Measurements from ENCODE around the gene GDF7. TPM values are rescaled to one million over a fixed set of nuclear protein-coding genes. Genes with fewer than 3 reads are reported as not detected.

Gene GDF7
- total RNA-seq, 1 donor from 2014 or later = 11.6 TPM

DNA sequence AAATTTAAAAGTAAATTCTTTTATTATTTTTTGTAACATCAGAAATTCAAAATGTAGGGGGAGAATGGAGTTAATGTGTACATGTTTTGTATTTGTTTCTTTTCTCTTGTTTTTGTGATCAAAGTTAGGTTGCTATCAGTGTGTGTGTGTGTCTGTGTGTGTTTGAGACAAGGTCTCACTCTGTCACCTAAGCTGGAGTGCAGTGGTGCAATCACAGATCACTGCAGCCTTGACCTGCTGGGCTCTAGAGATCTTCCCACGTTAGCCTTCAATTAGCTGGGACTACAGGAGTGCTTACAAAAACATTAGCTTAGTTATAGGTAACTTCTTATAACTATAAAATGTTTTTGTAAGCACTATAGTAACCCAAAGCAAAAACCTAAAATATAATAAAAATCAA lies 50.7 kb downstream of the GDF7 start:
- Histone ChIP-seq H3K36me3 (no peaks in the 10 kb centered on the region), H3K4me3 (no peak overlapping the region), H3K9me3 (peaks cover 0 to 10% of the 10 kb centered on the region in 2 donors), H3K27me3 (no peaks in the 10 kb centered on the region), H3K4me1 (no peaks in the 10 kb centered on the region), H3K27ac (no peak overlapping the region)
- TF ChIP-seq, protein P1, sequence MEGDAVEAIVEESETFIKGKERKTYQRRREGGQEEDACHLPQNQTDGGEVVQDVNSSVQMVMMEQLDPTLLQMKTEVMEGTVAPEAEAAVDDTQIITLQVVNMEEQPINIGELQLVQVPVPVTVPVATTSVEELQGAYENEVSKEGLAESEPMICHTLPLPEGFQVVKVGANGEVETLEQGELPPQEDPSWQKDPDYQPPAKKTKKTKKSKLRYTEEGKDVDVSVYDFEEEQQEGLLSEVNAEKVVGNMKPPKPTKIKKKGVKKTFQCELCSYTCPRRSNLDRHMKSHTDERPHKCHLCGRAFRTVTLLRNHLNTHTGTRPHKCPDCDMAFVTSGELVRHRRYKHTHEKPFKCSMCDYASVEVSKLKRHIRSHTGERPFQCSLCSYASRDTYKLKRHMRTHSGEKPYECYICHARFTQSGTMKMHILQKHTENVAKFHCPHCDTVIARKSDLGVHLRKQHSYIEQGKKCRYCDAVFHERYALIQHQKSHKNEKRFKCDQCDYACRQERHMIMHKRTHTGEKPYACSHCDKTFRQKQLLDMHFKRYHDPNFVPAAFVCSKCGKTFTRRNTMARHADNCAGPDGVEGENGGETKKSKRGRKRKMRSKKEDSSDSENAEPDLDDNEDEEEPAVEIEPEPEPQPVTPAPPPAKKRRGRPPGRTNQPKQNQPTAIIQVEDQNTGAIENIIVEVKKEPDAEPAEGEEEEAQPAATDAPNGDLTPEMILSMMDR (IDR thresholded peaks at IDR 0.05) = no peak
- intact Hi-C loops (cut with DNase I) = no loop called here
- no peak for DNase-seq (ENCODE audit: low spot score in 2 of 2)

DNA sequence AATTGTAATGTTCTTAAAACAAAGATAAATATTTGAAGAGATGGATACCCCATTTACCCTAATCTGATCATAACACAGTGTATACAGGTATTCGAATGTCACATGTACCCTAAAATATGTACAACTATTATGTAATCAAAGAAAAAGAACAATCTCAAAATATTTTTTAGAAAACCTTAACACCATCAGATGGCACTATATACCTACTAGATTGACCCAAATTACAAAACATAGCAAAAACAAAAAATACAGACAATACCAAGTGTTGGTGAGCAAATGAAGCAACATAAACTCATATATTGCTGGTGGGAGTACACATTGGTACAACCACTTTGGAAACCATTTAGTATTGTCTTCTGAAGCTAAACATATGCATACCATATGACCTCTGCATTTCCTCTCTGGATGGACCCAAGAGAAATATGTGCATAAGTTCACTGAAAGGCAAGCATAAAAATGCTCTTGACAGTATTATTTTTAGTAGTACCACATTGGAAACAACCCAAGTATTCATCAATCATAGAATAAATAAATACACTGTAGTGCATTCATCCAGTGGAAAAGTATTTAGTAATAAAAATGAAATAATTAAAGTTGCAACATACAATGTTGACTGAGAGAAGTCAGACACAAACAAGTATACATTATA lies 55.8 kb downstream of the GDF7 start:
- DNase-seq (ENCODE audit: low spot score in 2 of 2) = no peak
- Histone ChIP-seq H3K27ac (peak overlapping the region; percentile 56 to 84), H3K27me3 (no peaks in the 10 kb centered on the region), H3K4me3 (no peak overlapping the region), H3K4me1 (peaks cover 5 to 30% of the 10 kb centered on the region in 2 donors), H3K9me3 (peaks cover 0 to 10% of the 10 kb centered on the region in 2 donors), H3K36me3 (no peaks in the 10 kb centered on the region)
- TF ChIP-seq, protein P1 (IDR thresholded peaks at IDR 0.05) = peak in 1 of 3 experiments; percentile 31
- intact Hi-C loops (cut with DNase I) = loop anchor here (1.0 to 5.0 kb wide), 4 partner anchors 55 to 320 kb away; partner anchors contain the start of genes APOB and GDF7

DNA sequence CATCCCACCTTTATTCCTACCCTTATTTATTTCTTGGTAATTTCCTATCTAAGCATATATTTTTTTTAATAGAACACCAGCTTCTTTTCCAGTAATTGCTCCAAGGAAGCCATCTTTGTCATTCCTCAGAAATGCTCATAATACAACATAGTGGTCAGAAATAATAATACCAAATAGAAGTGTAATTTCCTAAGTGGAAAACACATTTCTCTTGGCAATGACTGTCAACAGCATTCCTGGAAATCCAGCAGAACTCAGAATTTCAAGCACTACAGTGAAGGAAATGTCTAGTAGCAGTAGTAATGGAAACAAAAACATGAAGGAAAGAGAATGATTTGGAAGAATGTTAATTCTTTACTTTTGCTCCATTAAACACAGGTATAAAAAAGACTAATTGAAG lies 56.6 kb downstream of the GDF7 start:
- DNase-seq (ENCODE audit: low spot score in 2 of 2) = no peak
- no peaks in the 10 kb centered on the region for H3K27me3 ChIP-seq
- TF ChIP-seq, protein P1 (IDR thresholded peaks at IDR 0.05) = no peak
- H3K36me3 ChIP-seq = no peaks in the 10 kb centered on the region
- no peak overlapping the region for H3K4me3 ChIP-seq
- H3K9me3 ChIP-seq = peaks cover 0 to 8% of the 10 kb centered on the region in 2 donors
- peaks cover 9 to 39% of the 10 kb centered on the region in 2 donors for H3K4me1 ChIP-seq
- peak overlapping the region; percentile 84 to 87 for H3K27ac ChIP-seq
- intact Hi-C loops (cut with DNase I) = loop anchor here (1.0 to 5.0 kb wide), 4 partner anchors 56 to 319 kb away; partner anchors contain the start of genes APOB and GDF7

DNA sequence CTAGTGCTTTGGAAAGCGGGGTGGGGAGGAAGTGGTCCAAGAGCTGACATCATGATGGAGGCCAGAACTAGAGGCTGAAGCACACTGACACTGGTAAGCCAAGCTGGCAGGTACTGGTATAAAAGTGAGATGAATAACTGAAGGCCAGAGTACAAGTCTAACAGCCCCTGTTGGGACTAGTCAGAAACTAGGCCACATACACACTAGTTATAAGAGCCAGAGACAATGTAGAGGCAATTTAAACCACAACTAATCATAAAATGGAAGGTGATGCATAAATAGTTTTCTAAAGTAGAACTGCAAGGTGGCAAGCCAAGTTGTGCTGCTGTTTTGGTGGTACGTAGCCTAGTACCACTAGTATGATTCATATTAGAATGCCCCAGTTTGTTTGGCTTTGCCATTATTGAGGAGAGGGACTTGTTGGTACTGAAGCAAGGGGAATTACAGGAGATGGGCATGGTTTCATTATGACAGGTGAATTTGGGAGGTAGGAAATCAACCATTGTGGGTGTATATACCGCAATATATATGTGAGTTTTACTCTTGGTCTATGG lies 57.6 kb downstream of the GDF7 start:
- DNase-seq (ENCODE audit: low spot score in 2 of 2) = no peak
- peaks cover 0 to 4% of the 10 kb centered on the region in 2 donors for H3K9me3 ChIP-seq

DNA sequence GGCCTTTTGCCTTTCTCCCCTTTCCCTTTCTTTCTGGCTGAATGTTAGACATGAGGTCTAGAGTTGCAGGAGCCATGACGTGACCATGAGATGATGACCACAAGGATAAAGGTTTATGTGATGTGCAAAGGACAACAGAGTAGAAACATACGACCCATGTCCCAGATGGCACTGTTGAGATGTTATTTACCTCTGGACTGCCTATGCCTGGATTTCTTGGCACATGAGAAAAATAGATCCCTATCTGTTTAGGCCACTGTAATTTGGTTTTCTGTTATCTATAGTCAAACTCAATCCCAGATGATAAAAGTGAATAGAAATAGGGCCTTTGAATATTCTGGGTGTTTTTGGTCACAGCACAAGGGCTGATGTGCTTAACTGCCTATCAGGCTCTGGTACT lies 58.8 kb downstream of the GDF7 start:
- Histone ChIP-seq H3K9me3 (no peaks in the 10 kb centered on the region), H3K36me3 (no peaks in the 10 kb centered on the region), H3K4me1 (peaks cover 9 to 40% of the 10 kb centered on the region in 2 donors), H3K27ac (peak overlapping the region; percentile 84 to 87), H3K4me3 (no peak overlapping the region), H3K27me3 (no peaks in the 10 kb centered on the region)
- TF ChIP-seq, protein P1 (IDR thresholded peaks at IDR 0.05) = no peak
- DNase-seq (ENCODE audit: low spot score in 2 of 2) = no peak
- intact Hi-C loops (cut with DNase I) = no loop called here

More for the DNA sequence above, 57.6 kb downstream of the GDF7 start:
- Histone ChIP-seq H3K4me3 (no peak overlapping the region), H3K36me3 (no peaks in the 10 kb centered on the region), H3K27me3 (no peaks in the 10 kb centered on the region), H3K27ac (peak overlapping the region; percentile 84 to 87), H3K4me1 (peaks cover 9 to 40% of the 10 kb centered on the region in 2 donors)
- TF ChIP-seq, protein P1 (IDR thresholded peaks at IDR 0.05) = no peak
- intact Hi-C loops (cut with DNase I) = loop anchor here (5.0 kb wide), 2 partner anchors 57 to 318 kb away; partner anchors contain the start of genes APOB and GDF7
